Measurements from ENCODE around the gene NOP10. TPM values are rescaled to one million over a fixed set of nuclear protein-coding genes. Genes with fewer than 3 reads are reported as not detected.

NOP10 gene
- total and polyA plus RNA-seq, 2 of the 13 experiments (the other 11 are each of a cell fraction or from before 2014, with no cell fraction given): 239 to 369 TPM

- TF ChIP-seq TSC22D2 (CRISPR knock-in tag; IDR thresholded peaks at IDR 0.05; ENCODE audit: borderline replicate concordance): no peak
- TF ChIP-seq YEATS2 (CRISPR knock-in tag; IDR thresholded peaks at IDR 0.05; ENCODE audit: borderline replicate concordance): peak; percentile 49; the same call in 1 of the 2 replicates
- TF ChIP-seq U2AF1 (optimal IDR thresholded peaks at IDR 0.05; ENCODE audit: low read depth, low read length): peak; percentile 47
- peak; percentile 82 for TF ChIP-seq ZNF788 (CRISPR knock-in tag; IDR thresholded peaks at IDR 0.05; ENCODE audit: borderline replicate concordance)
- TF ChIP-seq ZFX (CRISPR knock-in tag; IDR thresholded peaks at IDR 0.05; ENCODE audit: low read depth): peak; percentile 76
- no peak for TF ChIP-seq E2F1 (CRISPR knock-in tag; IDR thresholded peaks at IDR 0.05)
- TF ChIP-seq KMT2B (CRISPR knock-in tag; IDR thresholded peaks at IDR 0.05): 0 out of 2 replicates have a peak, but pooled peaks have one; percentile 20
- TF ChIP-seq SNAPC5 (CRISPR knock-in tag; IDR thresholded peaks at IDR 0.05; ENCODE audit: borderline replicate concordance): 0 out of 2 replicates have a peak, but pooled peaks have one; percentile 42
- TF ChIP-seq ZNF513 (CRISPR knock-in tag; conservative IDR thresholded peaks at IDR 0.05): no peak
- no peak for TF ChIP-seq ZNF281 (CRISPR knock-in tag; IDR thresholded peaks at IDR 0.05; ENCODE audit: borderline replicate concordance)
- peak; percentile 23; the same call in 1 of the 2 replicates for TF ChIP-seq PHF21A (CRISPR knock-in tag; IDR thresholded peaks at IDR 0.05)
- peak; percentile 66 for TF ChIP-seq TBX2 (CRISPR knock-in tag; IDR thresholded peaks at IDR 0.05; ENCODE audit: borderline replicate concordance)
- peak; percentile 69 for TF ChIP-seq MED8 (CRISPR knock-in tag; IDR thresholded peaks at IDR 0.05; ENCODE audit: insufficient replicate concordance)
- no peak for TF ChIP-seq GRHL1 (CRISPR knock-in tag; conservative IDR thresholded peaks at IDR 0.05)
These were observed 24.5 kb upstream of the NOP10 start, which contains the start of gene LPCAT4 (continued) for GRCh38 chr15:34367101-34368081.
